Astrocyte (in vitro differentiated cells and primary cell): ENCODE data around the gene CRYBG1.

Experiments
- CTCF ChIP-seq: IDR thresholded peaks from 2 replicates; pipeline ENCODE4 v1.5.1; 2011; ENCODE audit warnings: low read depth, mild to moderate bottlenecking, inconsistent platforms, low read length, moderate library complexity; ENCODE audit not compliant: insufficient read depth
- EZH2 ChIP-seq: IDR thresholded peaks from 2 replicates; pipeline ENCODE4 v1.6.1; 2012; ENCODE audit warnings: mild to moderate bottlenecking, low read length, inconsistent platforms; ENCODE audit not compliant: insufficient read depth

GRCh38 chr6:106508834-106509233, 148.3 kb downstream of the CRYBG1 start:
- no peak for TF ChIP-seq CTCF
- TF ChIP-seq EZH2: no peak
